NCI-H2081 treated with DMSO at 0.1 percent for 48 hours (cell line): Measurements from ENCODE around the gene INPP5K.
"Not testable (repeated sequence)": the region's sequence is repeated elsewhere in the genome, so short reads cannot be mapped to it uniquely, and the experiment has no call there.

Source experiments
- DNase-seq: peaks from one replicate; lab custom pipeline; 2025; lab: John Stamatoyannopoulos, UW

Gene INPP5K

DNA sequence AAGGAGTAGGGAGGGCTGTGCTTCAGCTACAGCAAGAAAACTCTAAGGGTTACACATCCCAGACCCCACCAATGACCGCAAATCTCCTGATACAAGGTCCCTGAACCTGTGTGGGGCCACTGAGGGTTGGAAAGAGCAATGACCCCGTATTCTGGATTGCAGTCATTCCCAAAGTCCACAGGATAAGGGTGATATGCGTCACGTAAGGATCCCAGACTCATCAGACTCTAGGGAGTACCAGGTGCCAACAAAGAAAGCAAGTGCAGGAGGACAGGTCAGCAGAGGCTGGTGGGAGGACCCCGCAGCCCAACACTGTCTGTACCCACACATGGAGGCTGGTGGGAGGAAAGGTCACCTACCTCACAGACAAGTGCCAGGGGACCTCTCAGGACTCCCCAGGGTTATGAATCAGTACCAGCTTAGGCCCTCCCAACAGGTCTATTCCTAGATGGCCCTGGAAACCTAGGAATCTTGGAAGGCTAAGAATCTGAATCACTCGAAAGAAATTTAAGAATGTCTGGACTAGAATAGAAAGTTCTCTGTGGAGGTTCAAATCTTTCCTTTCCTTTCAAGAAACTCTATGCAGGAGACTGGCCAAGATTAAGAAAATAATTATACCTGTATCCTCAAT is 30.0 kb upstream of the INPP5K start:
- DNase-seq: no peak

DNA sequence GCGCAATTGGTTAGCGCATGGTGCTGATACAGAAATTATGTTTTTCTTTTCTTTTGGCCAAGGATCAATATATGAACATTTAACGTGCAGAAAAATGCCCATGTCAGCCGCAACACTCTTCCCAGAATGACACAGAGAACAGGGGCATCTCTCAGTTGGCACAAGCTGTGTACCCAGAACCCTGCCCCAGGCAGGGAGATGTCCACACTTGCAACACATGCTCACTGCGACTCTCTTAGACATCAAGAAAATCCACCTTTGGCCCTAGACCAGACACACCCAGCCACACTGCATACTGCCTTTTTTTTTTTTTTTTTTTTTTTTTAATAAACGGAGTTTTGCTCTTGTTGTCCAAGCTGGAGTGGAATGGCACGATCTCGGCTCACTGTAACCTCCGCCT is 29.2 kb upstream of the INPP5K start:
- no peak for DNase-seq

GRCh38 chr17:1542316-1542715 is 25.9 kb upstream of the INPP5K start:
- no peak for DNase-seq

DNA sequence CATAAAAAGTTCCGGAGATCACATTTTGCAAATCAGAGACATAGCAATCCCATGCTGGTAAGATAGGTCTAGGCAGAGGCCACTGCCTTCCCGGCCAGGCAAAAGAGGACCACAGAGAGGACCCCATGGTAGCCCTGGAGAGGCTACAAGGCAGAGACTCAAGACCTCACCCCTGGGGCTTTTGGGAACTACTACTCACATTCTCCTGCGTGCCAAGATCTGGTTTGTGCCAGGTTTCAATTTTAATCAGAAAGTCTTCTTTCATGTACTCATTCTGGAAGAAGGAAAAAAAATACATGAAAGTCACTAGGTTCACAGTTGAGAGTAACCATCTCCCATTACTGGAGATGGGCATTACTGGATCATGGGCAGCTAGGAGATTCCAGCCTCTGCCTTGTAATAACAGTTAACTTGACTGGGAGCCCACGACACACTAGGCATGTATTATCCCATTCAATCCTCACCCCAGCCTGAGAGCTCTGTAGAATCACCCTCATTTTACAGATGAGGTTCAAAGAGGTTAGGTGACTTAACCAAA is 25.0 kb upstream of the INPP5K start:
- no peak for DNase-seq

- DNase-seq: no peak
These were observed 23.4 kb upstream of the INPP5K start for GRCh38 chr17:1539811-1540210.

DNA sequence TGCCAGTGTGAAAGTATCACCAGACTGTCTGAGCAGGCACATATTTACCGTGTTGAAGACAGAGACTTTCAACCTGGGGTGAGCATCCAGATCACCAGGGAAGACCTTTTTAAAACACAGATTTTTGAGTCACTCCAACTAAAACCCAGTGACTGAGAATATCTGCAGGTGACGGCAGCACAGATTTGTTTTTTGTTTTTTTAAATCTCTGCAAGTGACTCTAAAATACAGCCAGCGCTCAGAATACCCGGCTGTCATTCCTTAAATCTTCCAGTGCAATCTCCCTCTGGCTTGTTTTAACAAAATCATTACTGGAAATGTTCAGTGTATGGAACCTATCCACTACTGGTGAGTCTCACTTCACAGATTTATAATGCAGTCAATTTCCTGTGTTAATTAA is 19.3 kb upstream of the INPP5K start:
- DNase-seq: no peak

GRCh38 chr17:1533661-1534325 is 17.4 kb upstream of the INPP5K start:
- no peak for DNase-seq

DNA sequence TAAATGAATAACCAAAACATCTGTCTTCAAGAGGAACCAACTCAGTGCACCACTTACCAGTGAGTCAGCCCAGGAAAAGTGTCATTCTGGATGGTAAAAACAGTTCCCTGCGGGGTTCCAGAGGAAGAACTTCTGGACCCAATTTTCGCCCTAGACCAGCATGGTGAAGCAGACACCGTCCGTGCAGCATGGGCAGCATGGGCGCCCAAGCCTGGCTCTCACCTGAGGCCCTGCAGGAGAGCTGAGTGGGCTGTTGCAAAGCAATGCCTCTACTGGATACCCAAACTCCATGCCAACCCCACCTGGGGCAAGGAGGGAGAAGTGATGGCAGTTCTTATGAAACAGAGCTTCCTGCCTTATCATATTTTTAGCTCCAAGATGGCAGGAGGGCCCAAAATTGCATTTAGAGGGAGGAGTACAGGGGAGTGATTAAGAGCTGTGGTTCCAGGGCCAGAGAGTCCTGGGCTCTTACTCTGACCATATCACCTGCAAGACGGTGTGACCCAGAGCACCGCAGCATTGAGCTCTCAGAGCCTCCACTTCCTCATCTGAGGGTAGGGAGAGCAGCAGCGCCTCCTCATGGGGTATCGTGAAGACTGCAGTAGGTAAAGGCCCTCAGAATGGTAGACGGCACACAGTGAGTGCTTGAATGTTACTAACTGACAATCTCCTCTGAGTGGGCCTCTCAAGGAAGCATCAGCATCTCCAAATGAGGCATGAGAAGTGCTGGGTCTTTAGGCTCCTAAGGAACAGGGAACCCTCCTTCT is 16.6 kb upstream of the INPP5K start:
- DNase-seq: no peak

GRCh38 chr17:1529863-1530262 is 13.5 kb upstream of the INPP5K start:
- DNase-seq: no peak

GRCh38 chr17:1526876-1527275 is 10.5 kb upstream of the INPP5K start:
- DNase-seq: not testable (repeated sequence)

DNA sequence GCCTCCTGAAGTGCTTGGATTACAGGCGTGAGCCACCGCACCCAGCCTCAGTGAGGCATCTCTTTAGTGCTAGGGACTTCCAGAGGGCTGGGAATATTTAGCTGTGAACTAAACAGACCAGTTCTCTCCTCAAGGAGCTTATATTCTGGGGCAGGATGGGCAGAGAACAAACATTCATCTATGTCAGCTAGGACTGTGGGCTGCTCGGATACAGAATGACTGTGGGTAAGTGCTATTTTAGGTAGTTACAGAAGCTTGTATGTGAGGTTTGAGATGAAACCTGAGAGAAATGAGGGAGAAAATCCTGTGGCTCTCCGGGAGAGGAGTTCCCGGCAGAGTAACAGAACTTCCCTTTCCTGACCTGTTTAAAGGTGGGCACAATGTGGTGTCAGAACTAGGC is 6.2 kb upstream of the INPP5K start:
- no peak for DNase-seq

- no peak for DNase-seq
These were observed 4.8 kb upstream of the INPP5K start for GRCh38 chr17:1521086-1521640.

- DNase-seq: no peak
These were observed 3.3 kb upstream of the INPP5K start for GRCh38 chr17:1519678-1520077.

- no peak for DNase-seq
These were observed 2.0 kb upstream of the INPP5K start for GRCh38 chr17:1518410-1518809.

GRCh38 chr17:1515640-1516387 is 598 bp downstream of the INPP5K start:
- no peak for DNase-seq

- DNase-seq: no peak
These were observed 4.1 kb downstream of the INPP5K start for GRCh38 chr17:1512351-1512750.

DNA sequence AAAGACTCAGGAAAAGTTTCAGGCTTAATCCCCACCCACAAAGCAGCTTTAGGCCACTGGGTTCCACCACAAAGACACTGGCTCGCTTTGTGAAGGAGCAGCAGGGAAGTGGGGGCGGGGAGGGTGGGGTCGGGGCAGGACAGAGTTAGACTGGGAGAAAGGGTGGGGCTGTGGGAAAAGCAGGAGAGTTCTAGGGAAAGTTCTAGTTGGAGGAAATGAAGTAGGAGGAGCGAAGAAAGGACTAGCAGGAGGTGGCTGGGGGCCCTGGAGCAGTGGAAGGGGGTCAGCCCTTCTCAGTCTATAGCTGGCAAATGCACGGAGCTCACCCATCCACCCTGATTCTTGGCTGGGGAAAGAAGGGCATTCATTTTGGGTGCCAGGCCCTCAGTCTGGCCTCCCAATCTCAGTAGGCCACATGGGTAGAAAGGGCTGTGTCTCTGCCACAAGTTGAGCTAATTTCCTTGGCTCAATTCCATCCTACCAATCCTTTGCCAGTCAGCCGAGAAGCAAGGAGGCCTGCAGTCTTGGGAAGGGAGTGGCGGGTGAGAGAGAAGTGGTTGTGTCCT is 4.6 kb downstream of the INPP5K start:
- DNase-seq: no peak

- no peak for DNase-seq
These were observed 5.1 kb downstream of the INPP5K start for GRCh38 chr17:1511290-1511689.

DNA sequence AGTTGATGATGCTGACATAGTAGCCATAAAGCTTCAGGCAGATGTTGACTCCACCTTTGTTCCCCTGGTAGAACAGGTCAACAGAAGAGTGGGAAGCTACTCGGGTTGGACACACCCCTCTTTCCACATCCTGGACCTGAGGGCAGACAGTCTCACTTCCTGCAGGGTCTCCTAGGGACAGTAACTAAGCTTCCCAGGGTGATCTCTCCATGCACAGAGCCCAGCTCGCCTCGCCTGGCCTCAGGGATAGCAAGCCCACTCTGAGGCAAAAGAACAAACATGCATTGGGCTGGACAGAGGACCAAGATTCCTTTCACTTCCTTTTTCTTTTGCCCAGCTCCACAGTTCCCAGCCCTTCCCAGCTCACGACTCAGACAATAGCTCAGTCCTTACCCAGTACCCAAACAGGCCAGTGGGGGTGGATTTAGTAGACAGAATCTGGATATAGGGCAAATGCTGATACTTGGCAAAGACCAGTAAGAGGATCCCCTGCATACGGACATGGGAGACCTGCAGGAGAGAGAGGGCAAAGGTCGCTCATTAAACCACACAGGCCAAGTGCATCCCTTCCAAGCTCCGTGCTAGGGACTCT is 7.0 kb downstream of the INPP5K start:
- no peak for DNase-seq

DNA sequence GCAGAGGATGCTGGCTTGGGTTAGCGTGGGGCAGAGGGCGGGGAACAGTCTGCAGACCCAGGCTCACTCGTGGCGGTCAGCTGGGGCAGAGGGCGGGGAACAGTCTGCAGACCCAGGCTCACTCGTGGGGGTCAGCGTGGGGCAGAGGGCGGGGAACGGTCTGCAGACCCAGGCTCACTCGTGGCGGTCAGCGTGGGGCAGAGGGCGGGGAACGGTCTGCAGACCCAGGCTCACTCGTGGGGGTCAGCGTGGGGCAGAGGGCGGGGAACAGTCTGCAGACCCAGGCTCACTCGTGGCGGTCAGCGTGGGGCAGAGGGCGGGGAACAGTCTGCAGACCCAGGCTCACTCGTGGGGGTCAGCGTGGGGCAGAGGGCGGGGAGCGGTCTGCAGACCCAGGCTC is 7.7 kb downstream of the INPP5K start:
- DNase-seq: not testable (repeated sequence)

- DNase-seq: no peak
These were observed 9.7 kb downstream of the INPP5K start for GRCh38 chr17:1506649-1507267.
